Hematopoietic multipotent progenitor cell (in vitro differentiated cells): Measurements from ENCODE around the gene BGN. TPM values are rescaled to one million over a fixed set of nuclear protein-coding genes. Genes with fewer than 3 reads are reported as not detected.

Experiments used
- DNase-seq, 3 donors: peaks; one replicate each; pipeline ENCODE4 v3.0.0-alpha.2; 2011 to 2015; ENCODE audit warnings: low read depth in 2 of 3, low spot score in 2 of 3
- total RNA-seq: library from RNA; depleted of rRNA; stranded (reverse); fragments of >200 nt; gene quantifications from one replicate; pipeline ENCODE4 v1.2.3, GENCODE V29; 2012

BGN gene
- not detected for total RNA-seq

GRCh38 chrX:153494541-153495361 is at the start of gene BGN:
Gene BGN, plus strand, starts transcription at chrX:153494980. Its CDS starts 9,652 bp downstream, at chrX:153504632.
- peak in 2 of 3 donors; percentile 26 to 58 for DNase-seq

GRCh38 chrX:153445106-153445855 is 49.5 kb upstream of the BGN start:
- DNase-seq: no peak

GRCh38 chrX:153445856-153446635 is 48.7 kb upstream of the BGN start, which contains the start of gene TREX2:
Gene TREX2, minus strand, starts transcription at chrX:153446056. Its CDS starts 626 bp downstream, at chrX:153445430.
- DNase-seq: peak in 1 of 3 donors; percentile 14

- DNase-seq: peak in 1 of 3 donors; percentile 3
Measured at GRCh38 chrX:153446636-153446936, 48.2 kb upstream of the BGN start.

GRCh38 chrX:153446950-153447580 is 47.7 kb upstream of the BGN start:
- DNase-seq: no peak

GRCh38 chrX:153447581-153447960 is 47.2 kb upstream of the BGN start:
- DNase-seq: no peak

DNA sequence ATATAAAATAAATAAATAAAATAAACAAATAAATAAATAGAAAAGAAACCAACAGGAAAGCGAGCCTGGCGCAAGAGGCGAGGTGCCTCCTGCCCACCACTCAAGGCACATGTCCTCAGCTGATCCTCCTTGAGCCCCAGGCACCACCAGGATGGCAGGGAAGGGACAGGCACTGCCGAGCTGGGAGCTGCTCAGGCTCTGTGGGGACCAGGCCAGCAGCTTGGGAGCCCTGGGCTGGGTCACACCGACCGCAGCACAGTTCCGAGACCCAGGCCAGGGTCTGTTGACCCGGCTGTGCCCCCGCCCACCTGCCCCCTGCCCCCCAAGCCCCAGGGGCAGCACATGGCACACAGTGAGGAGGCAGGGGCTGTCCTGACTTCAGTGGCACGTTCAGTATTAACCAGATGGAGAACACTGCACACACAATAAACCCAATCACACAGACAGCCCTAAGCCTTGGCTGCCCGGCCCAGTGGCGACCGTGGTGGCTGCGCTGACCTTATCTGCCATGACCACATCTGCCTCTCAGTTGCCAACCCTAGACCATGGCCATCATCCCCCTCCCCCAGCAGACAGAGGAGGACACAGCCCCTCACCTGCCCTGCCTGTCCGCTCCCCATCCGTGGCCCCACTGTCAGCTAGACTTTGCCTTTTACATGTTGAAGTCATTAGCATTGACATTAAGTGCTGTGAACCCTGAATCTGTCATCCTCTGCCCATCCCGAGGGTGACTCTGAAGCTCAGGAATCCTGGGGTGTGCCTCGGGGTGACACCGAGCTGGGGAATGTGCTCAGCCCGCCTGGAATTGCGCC is 46.0 kb upstream of the BGN start:
- no peak for DNase-seq

GRCh38 chrX:153449368-153450113 is 45.2 kb upstream of the BGN start:
- no peak for DNase-seq

GRCh38 chrX:153450114-153450948 is 44.4 kb upstream of the BGN start:
- DNase-seq: no peak

- no peak for DNase-seq
Measured at GRCh38 chrX:153450949-153451277, 43.9 kb upstream of the BGN start.

- DNase-seq: no peak
Measured at GRCh38 chrX:153454901-153455550, 39.8 kb upstream of the BGN start.

DNA sequence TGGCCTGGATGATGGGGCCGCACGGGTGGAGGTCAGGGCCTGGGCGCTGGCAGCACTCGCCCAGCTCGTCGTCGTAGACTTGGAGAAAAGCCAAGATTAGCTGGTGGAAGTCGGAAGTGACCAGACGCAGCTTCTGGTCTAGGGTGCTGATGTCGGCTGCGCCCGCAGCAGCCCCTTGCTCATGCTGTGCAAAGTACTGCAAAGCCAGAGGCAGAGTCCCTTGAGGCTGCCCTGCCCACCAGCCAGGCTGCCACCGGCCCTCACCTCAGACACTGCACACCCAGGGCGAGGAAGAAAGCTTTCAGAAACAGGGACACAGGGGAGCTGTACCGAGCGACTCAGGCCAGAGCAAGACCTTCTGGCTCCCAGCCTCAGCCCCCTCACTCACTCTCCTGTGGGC is 39.2 kb upstream of the BGN start:
- no peak for DNase-seq

DNA sequence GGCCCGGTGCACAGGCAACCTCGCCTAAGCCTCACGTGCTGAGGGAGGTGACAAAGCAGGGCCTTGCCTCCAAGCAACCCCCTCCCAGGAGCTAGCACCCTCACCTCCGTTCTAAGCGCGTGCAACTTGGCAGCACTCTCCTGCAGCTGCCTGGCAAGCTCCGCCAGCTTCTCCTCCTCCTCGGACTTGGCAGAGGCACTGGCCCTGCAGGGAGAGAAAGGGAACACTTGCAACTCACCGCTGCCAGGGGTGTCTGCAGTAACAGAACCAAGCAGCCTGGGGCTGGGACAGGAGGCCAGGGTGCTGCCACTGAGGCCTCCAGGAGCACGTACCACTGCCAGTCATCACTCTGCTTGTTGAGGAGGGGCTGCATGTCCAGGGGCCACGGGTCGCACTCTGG is 38.6 kb upstream of the BGN start:
- no peak for DNase-seq

GRCh38 chrX:153456704-153457103 is 38.1 kb upstream of the BGN start:
- DNase-seq: no peak

DNA sequence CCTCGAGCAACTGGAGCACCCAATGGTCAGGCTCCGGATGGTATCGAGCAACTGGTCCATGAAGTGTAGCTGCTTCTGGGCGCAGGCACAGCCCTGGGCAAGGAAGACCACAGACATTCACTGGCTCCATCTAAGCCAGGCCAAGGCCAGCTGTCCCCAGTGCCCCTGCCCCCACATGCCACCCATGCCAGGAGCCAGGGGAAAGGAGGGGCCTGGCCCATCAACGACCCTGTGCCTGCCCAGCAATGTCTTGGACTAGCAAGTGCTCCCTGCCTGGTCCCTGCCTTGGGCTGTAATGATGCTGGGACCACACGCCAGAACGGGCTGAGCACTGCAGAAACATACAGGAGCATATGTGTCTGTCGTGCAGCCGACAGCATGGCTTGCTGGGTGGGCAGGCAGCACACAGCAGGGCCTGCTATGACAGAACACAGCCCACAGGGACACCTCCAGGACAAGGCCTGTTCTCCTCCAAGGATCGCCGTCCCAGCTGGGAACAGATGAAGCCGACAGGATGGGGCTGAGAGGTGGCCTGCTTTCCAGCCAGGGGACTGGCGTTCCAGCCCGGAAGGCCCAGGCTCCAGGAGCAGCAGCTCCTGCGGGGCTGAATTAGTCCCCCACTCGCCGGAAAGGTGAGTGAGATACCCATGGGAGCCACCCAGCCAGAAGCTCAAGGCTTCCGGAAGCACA is 37.5 kb upstream of the BGN start:
- DNase-seq: no peak

GRCh38 chrX:153457827-153458466 is 36.8 kb upstream of the BGN start:
- DNase-seq: no peak

DNA sequence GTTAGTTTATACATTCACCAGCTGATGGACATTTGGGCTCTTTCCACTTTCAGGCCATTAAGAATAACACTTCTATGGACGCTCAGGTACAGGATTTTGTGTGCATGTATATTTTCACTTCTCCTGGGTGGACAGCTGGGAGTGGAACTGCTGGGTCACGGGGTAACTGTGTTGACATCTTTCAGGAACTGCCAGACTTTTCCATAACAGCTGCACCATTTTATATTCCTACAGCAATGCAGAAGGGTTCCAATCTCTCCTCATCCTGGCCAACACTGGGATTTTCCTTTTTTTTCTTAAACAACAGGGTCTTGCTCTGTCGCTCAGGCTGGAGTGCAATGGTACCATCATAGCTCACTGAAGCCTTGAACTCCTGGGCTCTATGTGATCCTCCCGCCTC is 36.3 kb upstream of the BGN start:
- DNase-seq: no peak
